Embryonic facial prominence (tissue), 1 donor: Measurements from ENCODE around the gene NEK6.

Experiments used
- DNase-seq: peaks from one replicate; pipeline ENCODE4 v3.0.0-alpha.2; 2016; ENCODE audit errors: extremely low spot score

Gene NEK6

DNA sequence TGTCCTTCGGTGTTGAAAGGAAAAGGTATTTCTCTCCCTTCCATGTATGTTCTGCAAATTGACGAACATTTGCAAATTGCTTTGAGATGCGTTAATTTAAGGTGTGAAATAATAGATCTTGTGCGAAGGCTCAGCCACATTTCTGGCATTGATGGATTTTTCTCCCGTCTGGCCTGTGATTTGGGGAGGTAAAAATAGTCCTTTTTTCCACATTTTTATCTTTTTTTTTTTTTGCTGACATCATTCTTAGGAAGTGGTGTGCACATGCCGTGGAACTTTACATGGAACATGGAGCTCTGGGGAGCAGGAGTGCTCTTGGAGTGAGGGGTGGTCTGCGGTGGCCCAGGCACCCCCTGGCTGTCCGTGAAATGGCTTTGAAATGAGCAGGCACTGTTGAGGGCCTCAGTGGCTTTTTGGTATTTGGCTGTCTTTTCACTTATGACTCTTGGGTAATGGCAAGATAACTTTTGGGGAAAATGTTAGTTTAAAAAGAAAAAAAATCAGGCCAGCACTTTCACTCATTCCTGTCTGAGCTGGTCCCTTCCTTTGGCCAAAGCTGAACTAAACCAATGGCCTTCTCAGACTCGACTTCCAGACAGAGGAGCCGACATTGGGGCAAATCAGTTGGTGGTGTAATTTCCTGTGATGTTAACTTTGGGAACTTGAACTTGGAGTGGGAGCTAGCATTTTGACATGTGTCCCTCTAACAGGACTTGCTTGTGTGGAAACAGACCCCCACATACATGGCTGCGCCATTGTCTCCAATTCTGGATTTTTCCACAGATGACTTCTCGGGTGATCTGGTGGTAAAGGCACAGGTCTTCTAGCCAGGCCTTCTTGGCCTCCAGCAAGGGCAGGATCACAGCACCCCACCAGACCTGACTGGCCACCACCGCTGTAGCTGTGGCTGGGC, 4.2 kb downstream of the NEK6 start:
- no peak for DNase-seq

DNA sequence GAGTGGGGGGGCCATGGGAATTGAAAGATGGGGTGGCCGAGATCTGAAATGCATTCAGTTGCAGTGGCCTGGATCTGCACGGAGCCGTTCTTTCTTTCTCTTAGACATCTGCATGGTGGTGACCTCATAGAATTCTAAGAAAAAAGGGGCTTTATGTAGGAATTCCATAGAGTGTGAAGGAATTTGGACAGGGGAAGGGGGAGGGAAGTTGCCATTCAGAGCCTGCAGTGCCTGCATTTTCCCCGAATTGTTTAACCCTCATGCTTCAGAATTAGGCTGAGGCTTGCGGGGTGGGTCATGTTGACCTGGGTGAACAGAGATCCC, 4.9 kb downstream of the NEK6 start:
- DNase-seq, result peak; percentile 61

- DNase-seq, result no peak
Measured at GRCh38 chr9:124263213-124263612, 5.5 kb downstream of the NEK6 start.

DNA sequence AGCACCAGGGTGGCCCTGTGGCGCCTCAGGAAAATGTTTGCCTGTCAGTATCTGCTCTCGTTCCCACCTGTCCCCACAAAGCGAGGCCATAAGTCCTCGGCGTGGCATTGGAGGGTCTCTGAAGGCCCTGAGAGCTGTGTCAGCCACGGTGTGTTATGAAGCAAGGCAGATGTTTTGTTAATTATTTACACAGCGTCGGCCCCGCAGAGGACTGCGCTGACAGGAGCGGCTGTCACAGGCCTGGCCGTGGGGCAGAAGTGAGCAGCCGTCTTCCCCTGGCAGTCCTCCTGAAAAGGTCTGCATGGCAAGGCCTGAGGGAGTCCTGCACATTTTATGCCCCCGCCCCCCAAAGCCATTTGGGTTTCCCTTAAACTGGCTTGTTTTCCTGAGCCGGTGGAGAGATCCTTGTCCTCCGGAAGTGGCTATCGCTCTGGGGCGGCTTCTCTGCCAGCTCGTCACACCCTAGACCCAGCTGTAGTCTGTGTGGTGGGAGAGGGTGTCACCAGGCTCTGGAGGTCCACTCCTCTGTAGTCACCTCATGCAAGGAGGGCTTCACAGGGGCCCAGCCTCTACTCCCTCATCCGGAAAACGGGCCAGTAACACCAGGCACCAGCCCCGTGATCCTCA, 6.2 kb downstream of the NEK6 start:
- DNase-seq, result no peak

GRCh38 chr9:124264823-124265233, 7.1 kb downstream of the NEK6 start:
- DNase-seq, result no peak

DNA sequence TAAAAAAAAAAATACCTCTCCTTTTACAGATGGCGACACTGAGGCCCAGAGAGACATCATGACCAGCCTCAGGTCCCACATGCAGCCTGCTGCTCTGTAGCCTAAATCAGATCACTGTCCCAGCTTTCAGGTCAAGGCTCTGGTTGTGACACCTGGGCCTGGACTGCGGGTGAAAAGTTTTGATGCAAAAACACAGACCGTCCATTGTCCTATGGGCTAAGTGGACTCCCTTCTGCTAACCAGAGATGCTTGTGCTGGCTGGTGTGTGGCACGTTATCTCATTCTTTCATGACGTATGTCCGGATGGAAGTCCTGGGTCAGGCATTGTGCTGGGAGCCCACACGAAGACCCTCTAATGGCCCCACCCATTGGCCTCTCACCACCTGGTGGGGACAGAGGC, 7.8 kb downstream of the NEK6 start:
- DNase-seq, result no peak

GRCh38 chr9:124266139-124266825, 8.5 kb downstream of the NEK6 start:
- DNase-seq, result no peak

GRCh38 chr9:124266826-124267201, 9.1 kb downstream of the NEK6 start:
- no peak for DNase-seq

DNA sequence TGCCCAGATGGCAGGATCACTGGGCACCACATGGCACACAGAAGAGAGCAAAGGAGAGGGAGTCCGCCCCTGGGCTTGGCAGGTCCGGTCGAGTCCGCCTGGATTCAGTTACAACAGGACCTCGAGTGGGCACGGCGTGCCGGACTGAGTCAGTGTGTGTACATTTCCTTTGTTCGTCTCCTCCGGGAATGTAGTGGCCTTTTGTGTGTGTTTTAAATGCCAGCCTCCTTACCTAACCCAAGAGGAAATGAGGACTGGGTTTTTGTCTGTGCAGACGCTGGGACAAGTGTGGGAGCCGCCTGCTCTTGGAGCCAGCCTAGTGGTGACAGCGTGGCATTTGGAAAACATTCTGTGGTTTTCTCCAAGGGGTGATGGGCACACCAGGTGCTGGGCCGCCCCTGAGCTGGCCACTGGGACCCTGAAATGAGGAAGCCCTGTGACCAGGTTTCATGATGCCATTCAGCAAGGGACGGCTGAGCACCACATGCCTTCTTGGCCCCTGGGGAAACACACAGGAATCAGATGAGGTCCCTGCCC, 9.6 kb downstream of the NEK6 start:
- DNase-seq, result no peak

- DNase-seq, result no peak
Measured at GRCh38 chr9:124268248-124268647, 10.5 kb downstream of the NEK6 start.

- no peak for DNase-seq
Measured at GRCh38 chr9:124268661-124269060, 10.9 kb downstream of the NEK6 start.

DNA sequence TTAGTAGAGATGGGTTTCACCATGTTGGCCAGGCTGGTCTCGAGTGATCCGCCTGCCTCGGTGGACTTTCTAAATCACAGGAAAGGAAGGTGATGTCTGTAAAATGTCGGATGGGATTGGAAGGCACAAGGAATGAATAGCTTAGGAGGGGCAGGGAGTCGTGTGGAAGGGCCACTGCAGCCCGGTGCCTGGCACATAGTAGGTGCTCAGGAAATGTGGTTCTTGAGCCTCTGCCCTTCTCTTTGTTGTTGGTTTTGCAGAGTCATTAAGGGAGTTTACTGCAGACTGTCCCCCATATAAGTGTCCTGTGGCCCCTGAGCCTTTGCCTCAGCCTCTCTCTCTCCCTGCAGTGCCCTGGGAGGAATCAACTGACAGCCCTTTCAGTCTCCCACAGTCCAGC, 11.8 kb downstream of the NEK6 start:
- DNase-seq, result no peak

DNA sequence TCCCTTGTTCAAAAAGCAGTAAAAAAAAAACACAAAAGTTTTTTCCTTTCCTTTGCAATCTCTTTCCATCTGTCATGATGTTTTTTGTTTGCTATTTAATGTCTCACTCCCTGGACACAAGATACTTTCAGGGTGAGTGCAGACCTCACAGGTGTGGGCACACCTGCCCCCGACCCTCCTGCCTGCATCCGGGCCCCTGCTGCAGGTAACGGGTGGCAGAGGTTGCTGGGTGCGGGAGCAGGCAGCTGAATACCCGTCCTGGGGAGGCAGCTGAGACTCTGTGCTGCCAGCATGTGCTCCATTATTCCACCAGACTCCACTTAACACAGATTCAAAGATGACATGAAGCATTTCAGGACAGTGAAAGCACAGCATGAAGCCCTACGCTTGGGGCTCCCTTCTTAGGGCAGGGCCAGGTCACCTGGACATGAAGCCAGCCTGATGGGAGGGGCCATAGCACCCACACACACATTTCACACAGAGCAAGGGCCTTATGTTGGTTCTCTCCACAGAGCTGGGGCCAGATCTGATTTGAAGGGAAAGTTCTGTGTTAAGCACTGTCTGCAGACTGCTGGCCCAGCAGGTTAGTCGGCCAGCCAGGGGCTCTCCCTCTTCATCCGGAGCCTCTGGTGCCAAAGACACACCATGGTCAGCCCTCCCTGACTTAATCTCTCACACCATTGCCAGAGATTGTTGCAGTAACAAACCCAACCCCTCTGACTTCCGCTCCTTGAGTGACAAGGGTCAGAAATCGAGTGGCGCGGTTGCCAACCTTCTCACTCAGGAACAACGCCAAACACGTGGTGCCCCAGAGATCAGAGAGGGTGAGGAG, 13.0 kb downstream of the NEK6 start:
- no peak for DNase-seq

GRCh38 chr9:124271660-124272059, 13.9 kb downstream of the NEK6 start:
- DNase-seq, result no peak

GRCh38 chr9:124272118-124272517, 14.4 kb downstream of the NEK6 start:
- DNase-seq, result no peak

GRCh38 chr9:124272979-124273378, 15.2 kb downstream of the NEK6 start:
- no peak for DNase-seq

DNA sequence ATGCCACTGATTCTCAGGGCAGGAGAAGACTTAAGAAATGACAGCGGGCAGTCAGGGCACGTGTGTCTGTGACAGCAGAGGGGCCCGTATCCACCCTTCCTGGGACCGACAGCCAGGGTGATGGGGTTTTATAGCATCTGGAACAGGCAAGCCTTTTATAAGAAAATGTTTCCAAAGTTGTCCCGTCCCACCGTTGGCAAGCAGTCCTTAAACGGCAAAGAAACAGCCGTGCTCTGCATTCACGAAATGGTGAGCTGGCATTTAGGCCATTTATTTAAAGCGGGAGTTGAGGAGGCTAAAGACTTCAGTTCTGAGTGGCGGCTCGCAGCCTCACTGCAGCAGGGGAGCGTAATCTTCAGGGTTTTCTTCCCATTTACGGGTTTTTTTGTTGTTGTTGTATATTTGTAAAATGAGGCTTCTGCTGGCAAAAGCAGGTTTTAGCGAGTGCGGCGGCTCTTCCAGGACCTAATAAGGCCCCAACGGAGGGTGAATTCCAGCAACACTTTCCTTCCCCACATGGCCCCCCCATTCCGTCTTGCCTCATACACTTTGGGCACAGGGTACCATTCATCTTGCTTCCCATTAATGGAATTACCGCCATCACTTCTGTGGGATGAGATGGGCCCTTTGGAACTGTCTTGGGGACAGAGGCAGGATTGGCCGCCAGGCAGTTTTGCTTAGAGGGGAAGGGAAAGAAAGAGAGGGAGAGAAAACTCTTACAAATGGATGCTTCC, 15.8 kb downstream of the NEK6 start:
- DNase-seq, result no peak

DNA sequence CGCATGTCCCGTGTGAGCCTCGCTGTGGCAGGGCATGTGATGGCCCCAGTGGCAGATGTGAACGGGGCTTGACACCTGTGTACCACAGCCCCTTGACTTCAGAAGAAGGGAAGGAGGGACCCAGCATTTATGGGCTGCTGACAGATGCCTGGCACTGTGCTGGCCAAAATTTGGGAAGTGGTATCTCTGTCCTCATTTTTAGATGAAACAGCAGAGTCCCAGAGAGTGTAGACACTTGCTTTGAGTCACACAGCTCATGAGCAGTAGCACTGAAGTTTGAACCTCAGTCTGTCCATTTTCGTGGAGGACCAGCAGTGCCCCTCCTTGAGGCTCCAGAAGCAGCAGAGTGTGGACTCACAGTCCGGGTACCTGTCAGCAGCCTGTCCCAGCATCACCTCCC, 16.5 kb downstream of the NEK6 start:
- no peak for DNase-seq

DNA sequence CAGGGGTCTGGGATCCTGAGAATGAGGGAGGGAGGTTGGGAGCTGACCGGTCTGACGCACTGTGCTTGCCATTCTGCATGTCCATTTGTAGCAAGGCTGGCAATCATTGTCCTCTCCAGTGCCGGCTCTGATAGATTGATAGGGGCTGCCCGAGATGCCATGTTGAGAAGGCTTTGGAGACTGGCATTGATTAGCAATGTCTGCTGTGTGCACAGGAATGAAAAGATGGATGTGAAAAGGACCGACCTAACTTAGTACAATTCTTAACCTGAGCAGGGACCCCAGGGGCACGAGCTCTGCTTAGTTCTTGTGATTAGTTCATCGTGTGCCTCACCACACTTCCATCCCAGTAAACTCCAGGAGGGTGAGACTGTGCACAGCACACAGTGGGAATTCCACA, 17.0 kb downstream of the NEK6 start:
- no peak for DNase-seq

DNA sequence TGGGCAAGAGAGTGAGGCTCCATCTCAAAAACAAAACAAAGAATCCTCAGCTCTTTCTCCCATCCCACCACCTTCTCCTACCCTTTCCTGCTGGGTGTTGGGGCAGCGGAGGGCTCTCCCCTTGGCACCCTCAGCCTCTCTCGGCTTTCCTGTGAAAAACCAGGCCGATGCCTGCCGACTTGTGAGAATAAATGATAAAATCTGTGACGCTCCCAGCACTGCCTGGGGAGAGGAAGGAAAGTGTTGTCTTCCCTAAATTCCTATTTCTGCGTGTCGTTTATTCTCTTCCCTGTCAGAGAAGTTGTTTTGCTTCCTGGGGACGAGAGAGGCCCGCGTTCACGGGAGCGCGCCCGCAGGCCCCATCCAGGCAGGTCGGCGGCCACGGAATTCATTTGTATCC, 19.7 kb downstream of the NEK6 start:
- no peak for DNase-seq

- DNase-seq, result no peak
Measured at GRCh38 chr9:124278054-124278540, 20.3 kb downstream of the NEK6 start.
